ENCODE results near the gene SPINK4. TPM values are rescaled to one million over a fixed set of nuclear protein-coding genes. Genes with fewer than 3 reads are reported as not detected.

Gene SPINK4
- total RNA-seq, 1 donor from 2014 or later, result not detected

DNA sequence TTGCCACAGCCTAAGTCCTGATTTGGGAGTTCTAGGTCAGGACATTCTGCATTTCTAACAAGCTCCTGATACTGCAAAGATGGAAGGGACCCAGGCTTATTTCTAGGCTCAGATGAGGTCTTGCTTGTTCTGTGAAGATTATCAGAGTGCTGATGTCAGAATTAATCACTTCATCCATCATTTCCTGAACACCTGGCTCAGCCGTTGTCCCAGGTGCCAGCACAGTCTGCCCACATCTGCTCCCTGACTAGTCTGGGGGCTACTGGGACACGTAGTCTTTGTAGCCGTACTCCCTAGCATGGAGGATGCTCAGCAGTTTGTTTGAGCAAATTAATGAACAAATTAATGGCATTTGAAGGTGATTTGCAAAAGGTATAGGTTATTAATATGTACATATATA is 17.9 kb upstream of the SPINK4 start:
- H3K36me3 Mint-ChIP-seq (ENCODE audit: low read depth), result no peaks in the 10 kb centered on the region
- peaks cover 45% of the 10 kb centered on the region for H3K4me1 Mint-ChIP-seq
- intact Hi-C loops (cut with micrococcal nuclease), result loop anchor here (2.0 kb wide), 1 partner anchor 17 kb away; no protein-coding TSS in a partner anchor
- ATAC-seq (ENCODE audit: low read depth) (no peak), DNase-seq (no peak)
- H3K27ac Mint-ChIP-seq, result no peak overlapping the region
- TF ChIP-seq, protein P1, sequence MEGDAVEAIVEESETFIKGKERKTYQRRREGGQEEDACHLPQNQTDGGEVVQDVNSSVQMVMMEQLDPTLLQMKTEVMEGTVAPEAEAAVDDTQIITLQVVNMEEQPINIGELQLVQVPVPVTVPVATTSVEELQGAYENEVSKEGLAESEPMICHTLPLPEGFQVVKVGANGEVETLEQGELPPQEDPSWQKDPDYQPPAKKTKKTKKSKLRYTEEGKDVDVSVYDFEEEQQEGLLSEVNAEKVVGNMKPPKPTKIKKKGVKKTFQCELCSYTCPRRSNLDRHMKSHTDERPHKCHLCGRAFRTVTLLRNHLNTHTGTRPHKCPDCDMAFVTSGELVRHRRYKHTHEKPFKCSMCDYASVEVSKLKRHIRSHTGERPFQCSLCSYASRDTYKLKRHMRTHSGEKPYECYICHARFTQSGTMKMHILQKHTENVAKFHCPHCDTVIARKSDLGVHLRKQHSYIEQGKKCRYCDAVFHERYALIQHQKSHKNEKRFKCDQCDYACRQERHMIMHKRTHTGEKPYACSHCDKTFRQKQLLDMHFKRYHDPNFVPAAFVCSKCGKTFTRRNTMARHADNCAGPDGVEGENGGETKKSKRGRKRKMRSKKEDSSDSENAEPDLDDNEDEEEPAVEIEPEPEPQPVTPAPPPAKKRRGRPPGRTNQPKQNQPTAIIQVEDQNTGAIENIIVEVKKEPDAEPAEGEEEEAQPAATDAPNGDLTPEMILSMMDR (IDR thresholded peaks at IDR 0.05), result no peak
- H3K4me3 Mint-ChIP-seq, result no peak overlapping the region
- POLR2A ChIA-PET, result interaction anchor here (1.3 kb wide), 1 partner anchor 20 kb away, joined by 3 read pairs; no protein-coding TSS in a partner anchor
- no peaks in the 10 kb centered on the region for H3K9me3 Mint-ChIP-seq
- CTCF ChIA-PET, result interaction anchor here (1.0 kb wide), 1 partner anchor 51 kb away, joined by 5 read pairs; no protein-coding TSS in a partner anchor
- H3K27me3 Mint-ChIP-seq, result no peaks in the 10 kb centered on the region

DNA sequence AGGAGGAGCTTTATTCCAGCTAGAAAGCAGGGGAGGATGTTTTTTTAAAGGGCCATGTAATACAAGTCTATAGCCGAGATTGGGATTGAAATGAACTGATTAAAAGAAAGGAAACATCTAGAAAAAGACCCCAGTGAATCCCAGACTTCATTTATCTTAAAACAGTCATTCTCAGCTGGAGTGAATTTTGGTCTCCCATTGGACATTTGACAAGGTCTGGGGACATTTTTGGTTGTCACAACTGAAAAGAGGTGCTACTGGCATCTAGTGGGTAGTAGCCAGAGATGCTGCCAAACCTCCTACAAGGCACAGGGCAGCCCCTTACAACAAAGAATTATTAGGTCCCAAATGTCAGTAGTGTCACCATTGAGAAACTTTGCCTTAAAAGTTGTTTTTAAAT is 16.3 kb upstream of the SPINK4 start:
- no peaks in the 10 kb centered on the region for H3K27me3 Mint-ChIP-seq
- TF ChIP-seq, protein P1 (IDR thresholded peaks at IDR 0.05), result no peak
- DNase-seq (no peak), ATAC-seq (ENCODE audit: low read depth) (no peak)
- intact Hi-C loops (cut with micrococcal nuclease), result loop anchor here (2.0 kb wide), 1 partner anchor 19 kb away; no protein-coding TSS in a partner anchor
- no peak overlapping the region for H3K27ac Mint-ChIP-seq
- H3K4me1 Mint-ChIP-seq, result peaks cover 53% of the 10 kb centered on the region
- ChIA-PET CTCF (interaction anchor here (0.6 to 1.1 kb wide), 3 partner anchors 66 to 141 kb away, joined by 3 to 4 read pairs (median 3); no protein-coding TSS in a partner anchor), POLR2A (no interaction called here)
- H3K36me3 Mint-ChIP-seq (ENCODE audit: low read depth), result no peaks in the 10 kb centered on the region
- H3K9me3 Mint-ChIP-seq, result no peaks in the 10 kb centered on the region
- H3K4me3 Mint-ChIP-seq, result no peak overlapping the region

DNA sequence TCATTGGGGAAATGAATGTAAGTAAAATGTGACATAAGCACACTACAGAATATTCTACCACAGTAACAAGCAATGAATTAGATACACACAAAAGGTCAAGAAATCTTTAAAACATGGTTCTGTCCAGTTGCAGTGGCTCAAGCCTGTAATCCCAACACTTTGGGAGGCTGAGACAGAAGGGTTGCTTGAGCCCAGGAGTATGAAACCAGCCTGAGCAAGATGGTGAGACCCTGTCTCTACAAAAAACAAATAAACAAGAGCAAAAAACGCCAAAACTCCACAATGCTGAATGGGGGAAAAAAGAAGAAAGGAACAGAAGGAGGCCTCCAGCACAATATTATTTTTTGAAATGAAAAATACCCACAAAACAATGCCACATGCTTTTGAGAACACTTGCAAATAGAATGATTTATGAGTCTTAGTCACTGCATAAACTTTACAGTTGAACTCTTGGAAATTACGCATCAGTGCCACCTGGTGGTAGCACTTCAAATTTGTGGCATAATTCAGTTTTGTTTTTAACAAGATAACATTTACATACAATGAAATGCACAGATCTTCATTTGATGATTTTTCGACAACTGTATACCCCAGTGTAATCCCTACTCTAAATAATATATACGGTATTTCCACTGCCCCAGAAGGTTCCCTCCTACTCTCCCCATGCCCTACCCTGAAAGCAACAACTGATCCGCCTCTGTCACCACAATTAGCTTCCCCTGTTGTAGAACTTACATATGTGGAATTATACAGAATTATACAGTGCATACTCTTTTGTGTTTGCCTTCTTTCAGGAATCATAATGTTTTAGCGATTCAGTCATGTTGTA is 14.4 kb upstream of the SPINK4 start:
- TF ChIP-seq, protein P1 (IDR thresholded peaks at IDR 0.05), result no peak
- H3K4me3 Mint-ChIP-seq, result no peak overlapping the region
- H3K27ac Mint-ChIP-seq, result peak overlapping the region; percentile 4
- no peak for DNase-seq
- H3K9me3 Mint-ChIP-seq, result no peaks in the 10 kb centered on the region
- no peaks in the 10 kb centered on the region for H3K36me3 Mint-ChIP-seq (ENCODE audit: low read depth)
- peaks cover 51% of the 10 kb centered on the region for H3K4me1 Mint-ChIP-seq
- intact Hi-C loops (cut with micrococcal nuclease), result loop anchor here (1.0 to 5.0 kb wide), 5 partner anchors 58 to 653 kb away; partner anchors contain the start of genes B4GALT1, DNAJA1 and NDUFB6
- ChIA-PET CTCF (interaction anchor here (0.7 to 3.2 kb wide), 40 partner anchors 9 to 644 kb away, joined by 3 to 49 read pairs (median 5); partner anchors contain the start of genes B4GALT1, NFX1, SMU1 and SPINK4), POLR2A (interaction anchor here (0.7 to 2.8 kb wide), 18 partner anchors 23 to 248 kb away, joined by 3 to 30 read pairs (median 8); partner anchors contain the start of genes B4GALT1, BAG1, CHMP5 and DNAJA1)
- peak; percentile 33 for ATAC-seq (ENCODE audit: low read depth)
- H3K27me3 Mint-ChIP-seq, result no peaks in the 10 kb centered on the region

DNA sequence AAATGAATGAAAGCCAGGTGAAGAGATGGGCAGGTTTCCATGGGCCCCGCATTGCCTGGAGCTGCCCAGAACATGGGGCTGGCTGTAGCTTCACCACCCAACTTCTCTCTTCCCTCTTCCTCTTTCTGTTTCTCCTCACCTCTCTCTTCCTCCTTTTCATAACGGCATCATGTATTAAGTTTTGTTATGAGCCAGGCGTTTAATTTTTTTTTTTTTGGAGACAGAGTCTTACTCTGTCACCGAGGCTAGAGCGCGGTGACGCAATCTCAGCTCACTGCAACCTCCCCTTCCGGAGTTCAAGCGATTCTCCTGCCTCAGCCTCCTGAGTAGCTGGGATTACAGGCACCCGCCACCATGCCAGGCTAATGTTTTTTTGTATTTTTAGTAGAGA is 13.0 kb upstream of the SPINK4 start:
- POLR2A ChIA-PET, result interaction anchor here (0.7 to 2.8 kb wide), 20 partner anchors 24 to 201 kb away, joined by 3 to 30 read pairs (median 8); partner anchors contain the start of genes B4GALT1, BAG1, CHMP5 and DNAJA1
- DNase-seq (no peak), ATAC-seq (ENCODE audit: low read depth) (peak; percentile 91)
- H3K36me3 Mint-ChIP-seq (ENCODE audit: low read depth), result no peaks in the 10 kb centered on the region
- H3K4me3 Mint-ChIP-seq, result peak overlapping the region; percentile 47
- no peaks in the 10 kb centered on the region for H3K27me3 Mint-ChIP-seq
- TF ChIP-seq, protein P1 (IDR thresholded peaks at IDR 0.05), result no peak
- intact Hi-C loops (cut with micrococcal nuclease), result loop anchor here (1.0 to 5.0 kb wide), 4 partner anchors 37 to 655 kb away; partner anchors contain the start of genes APTX, BAG1, NDUFB6 and SMU1
- peak overlapping the region; percentile 92 for H3K27ac Mint-ChIP-seq
- H3K9me3 Mint-ChIP-seq, result no peaks in the 10 kb centered on the region
- H3K4me1 Mint-ChIP-seq, result peaks cover 38% of the 10 kb centered on the region
- CTCF ChIA-PET, result interaction anchor here (0.8 to 3.2 kb wide), 26 partner anchors 11 to 183 kb away, joined by 3 to 49 read pairs (median 6); partner anchors contain the start of genes B4GALT1 and SMU1
